ENCODE results near the gene CEP290.

Gene CEP290

GRCh38 chr12:88017964-88018363 lies 123.9 kb downstream of the CEP290 start:
- no peaks in the 10 kb centered on the region for H3K27me3 ChIP-seq (ENCODE audit: control insufficient read depth in 1 of 2, insufficient read depth in 1 of 2, low read length in 2 of 2)
- no peaks in the 10 kb centered on the region for H3K4me1 ChIP-seq (ENCODE audit: control insufficient read depth, insufficient read depth, low read depth, low read length)
- H2BK15ac ChIP-seq (ENCODE audit: low read depth, poor library complexity, severe bottlenecking): no peak overlapping the region
- no peaks in the 10 kb centered on the region for H3K79me1 ChIP-seq (replicated peaks; ENCODE audit: low read length, poor library complexity, severe bottlenecking)
- no peak overlapping the region for H3K4ac ChIP-seq (ENCODE audit: low read depth in 1 of 2, low read length in 2 of 2)
- no peak overlapping the region for H3K4me3 ChIP-seq (ENCODE audit: insufficient read depth in 1 of 2, low read depth in 1 of 2, low read length in 2 of 2)
- no peak for DNase-seq
- H4K91ac ChIP-seq (ENCODE audit: low read length): no peak overlapping the region
- no peak overlapping the region for H3K4me2 ChIP-seq (ENCODE audit: low read length, poor library complexity, severe bottlenecking)
- 70% methylated on average over 3 of the region's 3 CpGs for WGBS
- no peak overlapping the region for H3K9ac ChIP-seq (ENCODE audit: low read length)
- no peak overlapping the region for H2BK5ac ChIP-seq (ENCODE audit: low read depth, low read length, poor library complexity, severe bottlenecking)
- H4K8ac ChIP-seq (ENCODE audit: low read length): no peak overlapping the region
- H2AK5ac ChIP-seq (ENCODE audit: low read length, severe bottlenecking): no peak overlapping the region
- H2BK120ac ChIP-seq (ENCODE audit: low read depth, low read length): no peak overlapping the region
- no peak overlapping the region for H3K23ac ChIP-seq (ENCODE audit: low read length in 2 of 2)
- no peak overlapping the region for H2BK12ac ChIP-seq (ENCODE audit: low read length in 2 of 2)
- H2AFZ ChIP-seq (ENCODE audit: low read depth, low read length): no peak overlapping the region
- H3K27ac ChIP-seq (ENCODE audit: low read length, poor library complexity, severe bottlenecking): no peak overlapping the region
- no peak overlapping the region for H3K18ac ChIP-seq (ENCODE audit: low read depth in 1 of 2, low read length in 2 of 2)
- no peaks in the 10 kb centered on the region for H3K36me3 ChIP-seq (ENCODE audit: control insufficient read depth in 1 of 2, insufficient read depth in 2 of 2, low read depth in 1 of 2, low read length in 2 of 2)
- H3K9me3 ChIP-seq (ENCODE audit: control insufficient read depth, low read length): peaks cover 11% of the 10 kb centered on the region
- no peak overlapping the region for H3K14ac ChIP-seq (ENCODE audit: low read length in 2 of 2)

- Histone ChIP-seq H2BK120ac (ENCODE audit: low read depth, low read length) (no peak overlapping the region), H3K27me3 (ENCODE audit: control insufficient read depth in 1 of 2, insufficient read depth in 1 of 2, low read length in 2 of 2) (no peaks in the 10 kb centered on the region), H2AFZ (ENCODE audit: low read depth, low read length) (no peak overlapping the region), H2BK5ac (ENCODE audit: low read depth, low read length, poor library complexity, severe bottlenecking) (no peak overlapping the region), H2BK12ac (ENCODE audit: low read length in 2 of 2) (no peak overlapping the region), H2AK5ac (ENCODE audit: low read length, severe bottlenecking) (no peak overlapping the region), H2BK15ac (ENCODE audit: low read depth, poor library complexity, severe bottlenecking) (no peak overlapping the region), H3K79me1 (replicated peaks; ENCODE audit: low read length, poor library complexity, severe bottlenecking) (no peaks in the 10 kb centered on the region), H3K23ac (ENCODE audit: low read length in 2 of 2) (no peak overlapping the region), H3K4me2 (ENCODE audit: low read length, poor library complexity, severe bottlenecking) (no peak overlapping the region), H3K27ac (ENCODE audit: low read length, poor library complexity, severe bottlenecking) (no peak overlapping the region), H3K14ac (ENCODE audit: low read length in 2 of 2) (no peak overlapping the region), H3K4me1 (ENCODE audit: control insufficient read depth, insufficient read depth, low read depth, low read length) (no peaks in the 10 kb centered on the region), H3K9ac (ENCODE audit: low read length) (no peak overlapping the region), H4K8ac (ENCODE audit: low read length) (no peak overlapping the region), H4K91ac (ENCODE audit: low read length) (no peak overlapping the region), H3K4ac (ENCODE audit: low read depth in 1 of 2, low read length in 2 of 2) (no peak overlapping the region), H3K36me3 (ENCODE audit: control insufficient read depth in 1 of 2, insufficient read depth in 2 of 2, low read depth in 1 of 2, low read length in 2 of 2) (no peaks in the 10 kb centered on the region), H3K9me3 (ENCODE audit: control insufficient read depth, low read length) (peaks cover 11% of the 10 kb centered on the region), H3K18ac (ENCODE audit: low read depth in 1 of 2, low read length in 2 of 2) (no peak overlapping the region), H3K4me3 (ENCODE audit: insufficient read depth in 1 of 2, low read depth in 1 of 2, low read length in 2 of 2) (no peak overlapping the region)
- DNase-seq: no peak
- WGBS: 78% methylated on average over 1 of the region's 1 CpG
Measured at GRCh38 chr12:88015825-88016224, 126.1 kb downstream of the CEP290 start.

GRCh38 chr12:88011755-88012154 lies 130.1 kb downstream of the CEP290 start:
- Histone ChIP-seq H3K27ac (ENCODE audit: low read length, poor library complexity, severe bottlenecking) (no peak overlapping the region), H3K9ac (ENCODE audit: low read length) (no peak overlapping the region), H3K9me3 (ENCODE audit: control insufficient read depth, low read length) (no peaks in the 10 kb centered on the region), H3K27me3 (ENCODE audit: control insufficient read depth in 1 of 2, insufficient read depth in 1 of 2, low read length in 2 of 2) (no peaks in the 10 kb centered on the region), H2BK120ac (ENCODE audit: low read depth, low read length) (no peak overlapping the region), H2BK5ac (ENCODE audit: low read depth, low read length, poor library complexity, severe bottlenecking) (no peak overlapping the region), H3K4me2 (ENCODE audit: low read length, poor library complexity, severe bottlenecking) (no peak overlapping the region), H3K4me3 (ENCODE audit: insufficient read depth in 1 of 2, low read depth in 1 of 2, low read length in 2 of 2) (no peak overlapping the region), H3K4ac (ENCODE audit: low read depth in 1 of 2, low read length in 2 of 2) (no peak overlapping the region), H3K14ac (ENCODE audit: low read length in 2 of 2) (no peak overlapping the region), H2BK12ac (ENCODE audit: low read length in 2 of 2) (no peak overlapping the region), H4K91ac (ENCODE audit: low read length) (no peak overlapping the region), H2AK5ac (ENCODE audit: low read length, severe bottlenecking) (no peak overlapping the region), H3K4me1 (ENCODE audit: control insufficient read depth, insufficient read depth, low read depth, low read length) (no peaks in the 10 kb centered on the region), H2BK15ac (ENCODE audit: low read depth, poor library complexity, severe bottlenecking) (no peak overlapping the region), H3K23ac (ENCODE audit: low read length in 2 of 2) (no peak overlapping the region), H3K36me3 (ENCODE audit: control insufficient read depth in 1 of 2, insufficient read depth in 2 of 2, low read depth in 1 of 2, low read length in 2 of 2) (no peaks in the 10 kb centered on the region), H4K8ac (ENCODE audit: low read length) (no peak overlapping the region), H3K18ac (ENCODE audit: low read depth in 1 of 2, low read length in 2 of 2) (no peak overlapping the region), H3K79me1 (replicated peaks; ENCODE audit: low read length, poor library complexity, severe bottlenecking) (no peaks in the 10 kb centered on the region), H2AFZ (ENCODE audit: low read depth, low read length) (no peak overlapping the region)
- 96% methylated on average over 5 of the region's 5 CpGs for WGBS
- no peak for DNase-seq

- Histone ChIP-seq H2AK5ac (ENCODE audit: low read length, severe bottlenecking) (no peak overlapping the region), H3K23ac (ENCODE audit: low read length in 2 of 2) (no peak overlapping the region), H3K4ac (ENCODE audit: low read depth in 1 of 2, low read length in 2 of 2) (no peak overlapping the region), H4K91ac (ENCODE audit: low read length) (no peak overlapping the region), H4K8ac (ENCODE audit: low read length) (no peak overlapping the region), H3K14ac (ENCODE audit: low read length in 2 of 2) (no peak overlapping the region), H3K79me1 (replicated peaks; ENCODE audit: low read length, poor library complexity, severe bottlenecking) (no peaks in the 10 kb centered on the region), H2BK120ac (ENCODE audit: low read depth, low read length) (no peak overlapping the region), H2BK12ac (ENCODE audit: low read length in 2 of 2) (no peak overlapping the region), H2BK15ac (ENCODE audit: low read depth, poor library complexity, severe bottlenecking) (no peak overlapping the region), H2BK5ac (ENCODE audit: low read depth, low read length, poor library complexity, severe bottlenecking) (no peak overlapping the region), H3K9me3 (ENCODE audit: control insufficient read depth, low read length) (peaks cover 5% of the 10 kb centered on the region), H3K27ac (ENCODE audit: low read length, poor library complexity, severe bottlenecking) (no peak overlapping the region), H3K4me3 (ENCODE audit: insufficient read depth in 1 of 2, low read depth in 1 of 2, low read length in 2 of 2) (no peak overlapping the region), H2AFZ (ENCODE audit: low read depth, low read length) (no peak overlapping the region), H3K27me3 (ENCODE audit: control insufficient read depth in 1 of 2, insufficient read depth in 1 of 2, low read length in 2 of 2) (no peaks in the 10 kb centered on the region), H3K36me3 (ENCODE audit: control insufficient read depth in 1 of 2, insufficient read depth in 2 of 2, low read depth in 1 of 2, low read length in 2 of 2) (no peaks in the 10 kb centered on the region), H3K18ac (ENCODE audit: low read depth in 1 of 2, low read length in 2 of 2) (no peak overlapping the region), H3K4me1 (ENCODE audit: control insufficient read depth, insufficient read depth, low read depth, low read length) (no peaks in the 10 kb centered on the region), H3K9ac (ENCODE audit: low read length) (no peak overlapping the region), H3K4me2 (ENCODE audit: low read length, poor library complexity, severe bottlenecking) (no peak overlapping the region)
- no peak for DNase-seq
- 88% methylated on average over 4 of the region's 4 CpGs for WGBS
Measured at GRCh38 chr12:88006351-88006750, 135.5 kb downstream of the CEP290 start.
